HG03280 (cell line): ENCODE data around the gene CPNE6.

Source experiments
- ATAC-seq: cut with Tn5 transposase; IDR thresholded peaks from one replicate; pipeline ENCODE4 v1.9.1; 2021; ENCODE audit warnings: mild to moderate bottlenecking, moderate library complexity; ENCODE audit not compliant: unreplicated experiment

Gene CPNE6

GRCh38 chr14:24068711-24069410 lies 2.5 kb upstream of the CPNE6 start:
- ATAC-seq, result no peak

GRCh38 chr14:24069411-24069735 lies 2.0 kb upstream of the CPNE6 start:
- no peak for ATAC-seq

GRCh38 chr14:24070285-24071143 lies 848 bp upstream of the CPNE6 start:
- no peak for ATAC-seq

GRCh38 chr14:24071836-24072430 lies 571 bp downstream of the CPNE6 start:
- ATAC-seq, result no peak

- ATAC-seq, result no peak
These were observed 1.1 kb downstream of the CPNE6 start for GRCh38 chr14:24072436-24072835.

GRCh38 chr14:24072881-24073877 lies 1.8 kb downstream of the CPNE6 start:
- no peak for ATAC-seq

- no peak for ATAC-seq
These were observed 3.5 kb downstream of the CPNE6 start for GRCh38 chr14:24074625-24075484.

GRCh38 chr14:24075485-24076301 lies 4.3 kb downstream of the CPNE6 start:
- no peak for ATAC-seq

GRCh38 chr14:24076302-24076601 lies 4.9 kb downstream of the CPNE6 start:
- ATAC-seq, result no peak

- ATAC-seq, result no peak
These were observed 5.7 kb downstream of the CPNE6 start for GRCh38 chr14:24077086-24077485.

- ATAC-seq, result no peak
These were observed 6.8 kb downstream of the CPNE6 start for GRCh38 chr14:24078146-24078545.

- no peak for ATAC-seq
These were observed 8.3 kb downstream of the CPNE6 start for GRCh38 chr14:24079491-24080141.

GRCh38 chr14:24080142-24080530 lies 8.8 kb downstream of the CPNE6 start:
- ATAC-seq, result no peak

- ATAC-seq, result peak; percentile 79
These were observed 9.8 kb downstream of the CPNE6 start for GRCh38 chr14:24080888-24081738.

- no peak for ATAC-seq
These were observed 10.4 kb downstream of the CPNE6 start for GRCh38 chr14:24081739-24082211.

GRCh38 chr14:24082411-24083080 lies 11.2 kb downstream of the CPNE6 start:
- ATAC-seq, result no peak

GRCh38 chr14:24083462-24083861 lies 12.1 kb downstream of the CPNE6 start:
- ATAC-seq, result no peak
